CD14-positive monocyte (primary cell): ENCODE measurements around the gene USHBP1. TPM values are rescaled to one million over a fixed set of nuclear protein-coding genes. Genes with fewer than 3 reads are reported as not detected.

Experiments used
- DNase-seq, 3 donors: peaks; one replicate each; pipeline ENCODE4 v3.0.0-alpha.2; 2011 to 2022
- H2AFZ ChIP-seq: 2 replicates; pipeline ENCODE4 v1.6.0; 2012; ENCODE audit warnings: mild to moderate bottlenecking, low read depth, low read length, inconsistent platforms; ENCODE audit not compliant: insufficient read depth, poor library complexity, severe bottlenecking
- H3K27ac ChIP-seq, 2 donors: 1 replicate in 1 of 2; 2 replicates in 1 of 2; pipeline ENCODE4 v1.5.1; 2012 to 2013; ENCODE audit warnings: low read length in 2 of 2, control low read depth in 1 of 2, inconsistent platforms in 1 of 2, low read depth in 1 of 2, mild to moderate bottlenecking in 1 of 2
- H3K27me3 ChIP-seq, 2 donors: one replicate each; pipeline versions ENCODE4 v1.6.0 to v1.6.1; 2011 to 2013; ENCODE audit warnings: low read length in 2 of 2; ENCODE audit not compliant: control insufficient read depth in 2 of 2, insufficient read depth in 2 of 2
- H3K36me3 ChIP-seq, 2 donors: replicated peaks in 1 of 2; 1 replicate in 1 of 2; 2 replicates in 1 of 2; pipeline versions ENCODE4 v1.5.1 to v1.6.1; 2012 to 2013; ENCODE audit warnings: low read length in 2 of 2, control low read depth in 1 of 2, inconsistent platforms in 1 of 2, mild to moderate bottlenecking in 1 of 2; ENCODE audit not compliant: insufficient read depth in 2 of 2, control insufficient read depth in 1 of 2
- H3K4me1 ChIP-seq, 2 donors: 1 replicate in 1 of 2; 2 replicates in 1 of 2; pipeline versions ENCODE4 v1.5.1 to v1.6.1; 2012 to 2013; ENCODE audit warnings: low read length in 2 of 2, control low read depth in 1 of 2, inconsistent platforms in 1 of 2, mild to moderate bottlenecking in 1 of 2, moderate library complexity in 1 of 2; ENCODE audit not compliant: insufficient read depth in 2 of 2, control insufficient read depth in 1 of 2
- H3K4me2 ChIP-seq: replicated peaks from 2 replicates; pipeline ENCODE3; 2012; ENCODE audit warnings: low read length, moderate library complexity, mild to moderate bottlenecking; ENCODE audit not compliant: poor library complexity, severe bottlenecking; ENCODE audit errors: extremely low read depth
- H3K4me3 ChIP-seq, 3 experiments: fragments of 200-600 bp in 1 of 3; sonication (generic) in 1 of 3; replicated peaks in 1 of 3; 1 replicate in 2 of 3; 2 replicates in 1 of 3; pipeline ENCODE4 v1.5.1; 2011 to 2013; ENCODE audit warnings: low read length in 3 of 3, mild to moderate bottlenecking in 3 of 3, control low read depth in 2 of 3, low read depth in 2 of 3, inconsistent platforms in 1 of 3, moderate library complexity in 1 of 3
- H3K79me2 ChIP-seq: 2 replicates; pipeline ENCODE4 v1.6.0; 2012; ENCODE audit warnings: mild to moderate bottlenecking, control low read depth, inconsistent platforms, low read length, moderate library complexity; ENCODE audit not compliant: insufficient read depth
- H3K9ac ChIP-seq: 2 replicates; pipeline ENCODE4 v1.6.0; 2017; ENCODE audit warnings: low read length, mild to moderate bottlenecking; ENCODE audit not compliant: insufficient read depth, poor library complexity, severe bottlenecking
- H3K9me3 ChIP-seq, 2 donors: replicated peaks in 1 of 2; 1 replicate in 1 of 2; 2 replicates in 1 of 2; pipeline versions ENCODE4 v1.5.1 to v1.6.1; 2012 to 2013; ENCODE audit warnings: low read length in 2 of 2, control low read depth in 1 of 2; ENCODE audit not compliant: control insufficient read depth in 1 of 2, insufficient read depth in 1 of 2
- H4K20me1 ChIP-seq: 2 replicates; pipeline ENCODE4 v1.6.0; 2012; ENCODE audit warnings: mild to moderate bottlenecking, low read length, control low read depth, moderate library complexity; ENCODE audit not compliant: insufficient read depth
- H3K27ac Mint-ChIP-seq, 7 donors: one replicate each; pipeline ENCODE4 v1.8.0; 2020; ENCODE audit warnings: mild to moderate bottlenecking in 7 of 7, mixed read lengths in 7 of 7, moderate library complexity in 6 of 7, inconsistent platforms in 2 of 7
- H3K27me3 Mint-ChIP-seq, 3 donors: one replicate each; pipeline ENCODE4 v1.8.0; 2021 to 2022; ENCODE audit warnings: low read depth in 3 of 3, mild to moderate bottlenecking in 3 of 3, mixed read lengths in 3 of 3, moderate library complexity in 3 of 3, inconsistent platforms in 1 of 3
- H3K36me3 Mint-ChIP-seq, 2 donors: one replicate each; pipeline ENCODE4 v1.8.0; 2020; ENCODE audit warnings: mixed read lengths in 2 of 2, inconsistent platforms in 1 of 2, mild to moderate bottlenecking in 1 of 2
- H3K4me1 Mint-ChIP-seq: one replicate; pipeline ENCODE4 v1.8.0; 2020; ENCODE audit warnings: mild to moderate bottlenecking, mixed read lengths
- H3K4me3 Mint-ChIP-seq, 2 donors: one replicate each; pipeline ENCODE4 v1.8.0; 2020; ENCODE audit warnings: mild to moderate bottlenecking in 2 of 2, mixed read lengths in 2 of 2, moderate library complexity in 1 of 2
- H3K9me3 Mint-ChIP-seq, 7 donors: one replicate each; pipeline ENCODE4 v1.8.0; 2020 to 2022; ENCODE audit warnings: mixed read lengths in 7 of 7, mild to moderate bottlenecking in 6 of 7, moderate library complexity in 6 of 7, inconsistent platforms in 2 of 7
- WGBS: methylation state at CpG from one replicate; pipeline ENCODE4 v1.1.5; 2013; ENCODE audit warnings: missing lambda C conversion rate; ENCODE audit not compliant: insufficient coverage; 5-methylcytosine and 5-hydroxymethylcytosine counted together
- intact Hi-C, 2 donors: fragments of 100-400 bp; cut with micrococcal nuclease; formaldehyde crosslinking; loops; one replicate each; pipeline versions ENCODE4 v1.15.0 to v1.15.1; 2023
- polyA plus RNA-seq, 3 donors: library from polyadenylated mRNA; depleted of rRNA in 1 of 3; unstranded in 2 of 3; stranded (reverse) in 1 of 3; fragments of 300-500 nt in 2 of 3; fragments of >200 nt in 1 of 3; fragmentation: Illumina TruSeq in 2 of 3; gene quantifications; 1 replicate in 2 of 3; 2 replicates in 1 of 3; pipeline ENCODE4 v1.2.3, GENCODE V29; 2012 to 2021
- TF ChIP-seq, protein P1 (sequence below): fragments of 200-600 bp; IDR thresholded peaks from one replicate; pipeline ENCODE4 v1.8.0; 2022; ENCODE audit warnings: antibody characterized with exemption, mild to moderate bottlenecking

USHBP1 gene
- polyA plus RNA-seq, 3 donors, result not detected

DNA sequence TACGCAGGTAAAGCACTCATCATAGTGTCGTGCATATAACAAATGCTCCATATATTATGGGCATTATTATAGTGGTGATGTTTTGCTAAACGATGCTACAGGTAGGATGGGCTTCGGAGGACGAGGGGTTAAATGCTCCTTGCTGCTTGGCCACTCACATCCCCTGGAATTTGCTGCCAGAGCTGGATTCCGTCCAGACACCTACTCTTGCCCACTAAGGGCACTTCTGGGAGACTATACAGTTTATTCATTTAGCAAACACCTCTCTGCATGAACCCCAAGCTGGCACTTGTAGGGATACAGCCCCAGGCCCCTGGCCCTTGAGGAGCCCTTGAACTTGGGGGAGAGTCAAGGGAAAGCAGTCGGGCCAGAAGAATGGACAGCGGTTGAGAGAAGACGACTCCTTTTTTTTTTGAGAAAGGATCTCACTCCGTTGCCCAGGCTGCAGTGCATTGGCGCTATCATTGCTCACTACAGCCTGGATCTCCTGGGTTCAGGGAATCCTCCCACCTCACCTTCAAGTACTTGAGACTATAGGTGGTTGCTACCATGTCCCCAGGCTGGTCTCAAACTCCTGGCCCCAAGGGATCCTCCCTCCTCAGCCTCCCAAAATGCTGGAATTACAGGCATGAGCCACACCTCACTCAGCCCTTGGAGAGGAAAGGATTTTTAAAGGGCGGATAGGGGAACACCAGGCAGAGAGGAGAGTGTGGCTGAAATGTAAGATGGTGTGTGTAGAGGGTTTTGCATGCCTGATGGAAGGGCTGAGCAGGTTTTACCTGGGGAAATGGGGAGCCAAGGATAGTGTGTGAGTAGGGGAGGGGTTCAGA is 40.1 kb upstream of the USHBP1 start:
- Histone ChIP-seq H3K4me3 (peak overlapping the region in 1 of 3 experiments; percentile 76), H3K4me2 (peak overlapping the region; percentile 80), H2AFZ (no peak overlapping the region), H3K9ac (no peak overlapping the region), H3K79me2 (peaks cover 42% of the 10 kb centered on the region), H3K27me3 (no peaks in the 10 kb centered on the region), H3K9me3 (no peaks in the 10 kb centered on the region), H4K20me1 (peaks cover 18% of the 10 kb centered on the region), H3K27ac (peak overlapping the region in 1 of 2 donors; percentile 82), H3K4me1 (peaks cover 44 to 52% of the 10 kb centered on the region in 2 donors), H3K36me3 (peaks cover 0 to 2% of the 10 kb centered on the region in 2 donors)
- peaks cover 0 to 1% (median 0%) of the 10 kb centered on the region in 7 donors for H3K9me3 Mint-ChIP-seq
- H3K27me3 Mint-ChIP-seq, result peaks cover 0 to 3% (median 0%) of the 10 kb centered on the region in 3 donors
- H3K4me1 Mint-ChIP-seq, result peaks cover 35% of the 10 kb centered on the region
- 85% methylated on average over 4 of the region's 12 CpGs for WGBS
- H3K4me3 Mint-ChIP-seq, result peak overlapping the region; percentile 86 to 90
- intact Hi-C loops, result loop anchor here in 1 of 2 donors (2.0 to 5.0 kb wide), 2 partner anchors 33 to 38 kb away; partner anchors contain the start of genes BABAM1 and GTPBP3
- no peak for DNase-seq
- H3K36me3 Mint-ChIP-seq, result peaks cover 5 to 15% of the 10 kb centered on the region in 2 donors
- TF ChIP-seq, protein P1, sequence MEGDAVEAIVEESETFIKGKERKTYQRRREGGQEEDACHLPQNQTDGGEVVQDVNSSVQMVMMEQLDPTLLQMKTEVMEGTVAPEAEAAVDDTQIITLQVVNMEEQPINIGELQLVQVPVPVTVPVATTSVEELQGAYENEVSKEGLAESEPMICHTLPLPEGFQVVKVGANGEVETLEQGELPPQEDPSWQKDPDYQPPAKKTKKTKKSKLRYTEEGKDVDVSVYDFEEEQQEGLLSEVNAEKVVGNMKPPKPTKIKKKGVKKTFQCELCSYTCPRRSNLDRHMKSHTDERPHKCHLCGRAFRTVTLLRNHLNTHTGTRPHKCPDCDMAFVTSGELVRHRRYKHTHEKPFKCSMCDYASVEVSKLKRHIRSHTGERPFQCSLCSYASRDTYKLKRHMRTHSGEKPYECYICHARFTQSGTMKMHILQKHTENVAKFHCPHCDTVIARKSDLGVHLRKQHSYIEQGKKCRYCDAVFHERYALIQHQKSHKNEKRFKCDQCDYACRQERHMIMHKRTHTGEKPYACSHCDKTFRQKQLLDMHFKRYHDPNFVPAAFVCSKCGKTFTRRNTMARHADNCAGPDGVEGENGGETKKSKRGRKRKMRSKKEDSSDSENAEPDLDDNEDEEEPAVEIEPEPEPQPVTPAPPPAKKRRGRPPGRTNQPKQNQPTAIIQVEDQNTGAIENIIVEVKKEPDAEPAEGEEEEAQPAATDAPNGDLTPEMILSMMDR, result no peak
- H3K27ac Mint-ChIP-seq, result peak overlapping the region; percentile 67 to 93 (median 90)

DNA sequence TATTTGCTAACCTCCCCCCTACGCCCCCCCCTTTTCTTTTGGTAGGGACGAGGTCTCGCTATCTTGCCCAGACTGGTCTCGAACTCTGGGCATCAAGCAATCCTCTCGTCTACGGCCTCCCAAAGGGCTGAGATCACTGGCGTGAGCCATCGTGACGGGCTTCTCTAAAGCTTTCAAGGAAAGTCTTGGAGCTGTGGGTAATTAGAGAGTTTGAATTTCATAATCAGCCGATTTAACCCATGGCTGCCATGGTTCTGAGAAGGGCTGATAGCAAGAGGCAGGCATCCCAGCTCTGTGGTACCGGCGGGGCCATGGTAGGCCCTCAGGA is 39.4 kb upstream of the USHBP1 start:
- Histone ChIP-seq H3K9ac (no peak overlapping the region), H3K36me3 (peaks cover 2% of the 10 kb centered on the region in 2 donors), H3K27ac (no peak overlapping the region), H4K20me1 (peaks cover 18% of the 10 kb centered on the region), H3K79me2 (peaks cover 41% of the 10 kb centered on the region), H3K9me3 (no peaks in the 10 kb centered on the region), H3K27me3 (no peaks in the 10 kb centered on the region), H3K4me1 (peaks cover 42 to 48% of the 10 kb centered on the region in 2 donors), H2AFZ (no peak overlapping the region), H3K4me3 (peak overlapping the region in 1 of 3 experiments; percentile 81), H3K4me2 (peak overlapping the region; percentile 97)
- WGBS, result 86% methylated on average over 11 of the region's 12 CpGs
- Mint-ChIP-seq H3K36me3 (peaks cover 6 to 19% of the 10 kb centered on the region in 2 donors), H3K4me3 (peak overlapping the region in 1 of 2 donors; percentile 50), H3K9me3 (peaks cover 0 to 3% (median 0%) of the 10 kb centered on the region in 7 donors), H3K27me3 (peaks cover 0 to 3% (median 0%) of the 10 kb centered on the region in 3 donors), H3K4me1 (peaks cover 33% of the 10 kb centered on the region), H3K27ac (peak overlapping the region in 2 of 7 donors; percentile 77 to 79)
- TF ChIP-seq, protein P1, result no peak
- intact Hi-C loops, result loop anchor here in 1 of 2 donors (2.0 to 5.0 kb wide), 2 partner anchors 33 to 37 kb away; partner anchors contain the start of genes BABAM1 and GTPBP3
- DNase-seq, result no peak
